DND-41 (cell line): Measurements from ENCODE around the gene CHMP1A.
A peak's percentile ranks its signal among the peaks of the same experiment; 100 is the strongest.
"Not testable (repeated sequence)": the region's sequence is repeated elsewhere in the genome, so short reads cannot be mapped to it uniquely, and the experiment has no call there.

ENCODE experiments used
- ATAC-seq: fragments of 200-7000 bp; cut with Tn5 transposase; 3 replicates; pipeline ENCODE4 v1.9.1; 2021; ENCODE audit warnings: low read depth; ENCODE audit not compliant: insufficient read depth
- DNase-seq: peaks from one replicate; pipeline ENCODE4 v3.0.0-alpha.2; 2020
- H2AFZ ChIP-seq: 2 replicates; pipeline ENCODE4 v1.6.0; 2012; ENCODE audit warnings: low read depth, low read length
- H3K27ac ChIP-seq: 2 replicates; pipeline ENCODE4 v1.5.1; 2012; ENCODE audit warnings: low read length, inconsistent platforms
- H3K27me3 ChIP-seq: fragments of 200-600 bp; sonication (generic); 2 replicates; pipeline ENCODE4 v1.6.0; 2012; ENCODE audit warnings: low read length, mild to moderate bottlenecking, inconsistent platforms; ENCODE audit not compliant: insufficient read depth, poor library complexity
- H3K36me3 ChIP-seq: 2 replicates; pipeline ENCODE4 v1.5.1; 2012; ENCODE audit warnings: low read length, inconsistent platforms; ENCODE audit not compliant: insufficient read depth
- H3K4me1 ChIP-seq: 2 replicates; pipeline ENCODE4 v1.5.1; 2012; ENCODE audit warnings: mild to moderate bottlenecking, low read length; ENCODE audit not compliant: insufficient read depth
- H3K4me2 ChIP-seq: 2 replicates; pipeline ENCODE4 v1.6.0; 2012; ENCODE audit warnings: mild to moderate bottlenecking, moderate library complexity, low read length, inconsistent platforms; ENCODE audit not compliant: insufficient read depth
- H3K4me3 ChIP-seq, 2 experiments: fragments of 200-600 bp in 1 of 2; shearing (Covaris generic) in 1 of 2; 2 replicates each; pipeline ENCODE4 v1.5.1; 2012 to 2016; ENCODE audit warnings: inconsistent platforms in 2 of 2, low read length in 2 of 2, mild to moderate bottlenecking in 2 of 2, low read depth in 1 of 2, moderate library complexity in 1 of 2
- H3K79me2 ChIP-seq: 2 replicates; pipeline ENCODE4 v1.6.0; 2012; ENCODE audit warnings: low read length, inconsistent platforms; ENCODE audit not compliant: insufficient read depth
- H3K9ac ChIP-seq: 2 replicates; pipeline ENCODE4 v1.6.0; 2012; ENCODE audit warnings: low read depth, mild to moderate bottlenecking, inconsistent platforms, low read length, moderate library complexity
- H3K9me3 ChIP-seq: 2 replicates; pipeline ENCODE4 v1.5.1; 2012; ENCODE audit warnings: low read length, moderate library complexity, mild to moderate bottlenecking, inconsistent platforms; ENCODE audit not compliant: insufficient read depth, severe bottlenecking
- H4K20me1 ChIP-seq: 2 replicates; pipeline ENCODE4 v1.6.0; 2012; ENCODE audit warnings: low read length; ENCODE audit not compliant: insufficient read depth
- CTCF ChIP-seq: IDR thresholded peaks from 2 replicates; pipeline ENCODE4 v1.5.1; 2012; ENCODE audit warnings: borderline replicate concordance, low read length, moderate library complexity, mild to moderate bottlenecking; ENCODE audit not compliant: poor library complexity, severe bottlenecking; ENCODE audit errors: extremely low read depth
- EZH2 ChIP-seq: IDR thresholded peaks from 3 replicates; pipeline ENCODE4 v1.6.1; 2012; ENCODE audit warnings: borderline replicate concordance, low read depth, mild to moderate bottlenecking, moderate library complexity, low read length, inconsistent platforms; ENCODE audit not compliant: severe bottlenecking

Gene CHMP1A

GRCh38 chr16:89701425-89702406 is 44.2 kb upstream of the CHMP1A start, which contains the start of gene SPATA2L:
TSS of gene SPATA2L (minus strand) at chr16:89701705. CDS start at chr16:89701232, 473 bp downstream.
- peak within 1 kb of the TSS; percentile 33 to 77 for H3K4me3 ChIP-seq
- ATAC-seq (peak; percentile 72), DNase-seq (peak; percentile 92)
- H3K27ac ChIP-seq: peak within 1 kb of the TSS; percentile 63
- H3K9me3 ChIP-seq: no peaks in the 10 kb centered on the region
- no peaks in the 10 kb centered on the region for H3K27me3 ChIP-seq
- H4K20me1 ChIP-seq: peaks cover 19% of the 10 kb centered on the region
- H3K4me2 ChIP-seq: peak within 1 kb of the TSS; percentile 98
- peak within 1 kb of the TSS; percentile 91 for H2AFZ ChIP-seq
- H3K79me2 ChIP-seq: peaks cover 8% of the 10 kb centered on the region
- H3K4me1 ChIP-seq: peaks cover 34% of the 10 kb centered on the region
- peak within 1 kb of the TSS; percentile 66 for H3K9ac ChIP-seq
- TF ChIP-seq EZH2 (no peak), CTCF (peak; percentile 52)
- peaks cover 8% of the 10 kb centered on the region for H3K36me3 ChIP-seq

GRCh38 chr16:89700649-89701424 is 43.3 kb upstream of the CHMP1A start:
- H3K4me3 ChIP-seq: peak overlapping the region; percentile 33 to 77; a peak in 3 of 4 replicates
- TF ChIP-seq EZH2: no peak
- TF ChIP-seq CTCF: no peak
- H2AFZ ChIP-seq: peak overlapping the region; percentile 91
- H3K9ac ChIP-seq: peak overlapping the region; percentile 66
- H3K4me2 ChIP-seq: peak overlapping the region; percentile 98
- no peaks in the 10 kb centered on the region for H3K9me3 ChIP-seq
- H4K20me1 ChIP-seq: peaks cover 23% of the 10 kb centered on the region
- ATAC-seq (no peak), DNase-seq (no peak)
- peak overlapping the region; percentile 63 for H3K27ac ChIP-seq
- peaks cover 27% of the 10 kb centered on the region for H3K4me1 ChIP-seq
- no peaks in the 10 kb centered on the region for H3K27me3 ChIP-seq
- H3K79me2 ChIP-seq: peaks cover 8% of the 10 kb centered on the region
- peaks cover 11% of the 10 kb centered on the region for H3K36me3 ChIP-seq

GRCh38 chr16:89700100-89700648 is 42.7 kb upstream of the CHMP1A start:
- no peaks in the 10 kb centered on the region for H3K27me3 ChIP-seq
- peaks cover 18% of the 10 kb centered on the region for H3K36me3 ChIP-seq
- ATAC-seq (peak; percentile 18; the same call in 2 of the 3 replicates), DNase-seq (peak; percentile 87)
- TF ChIP-seq EZH2 (no peak), CTCF (peak; percentile 58)
- H3K9ac ChIP-seq: peak overlapping the region; percentile 66
- H3K9me3 ChIP-seq: no peaks in the 10 kb centered on the region
- peaks cover 8% of the 10 kb centered on the region for H3K79me2 ChIP-seq
- H3K4me3 ChIP-seq: peak overlapping the region in 1 of 2 experiments; percentile 77; a peak in 2 of 4 replicates
- no peak overlapping the region for H3K27ac ChIP-seq
- peak overlapping the region; percentile 98 for H3K4me2 ChIP-seq
- H4K20me1 ChIP-seq: peaks cover 23% of the 10 kb centered on the region
- H3K4me1 ChIP-seq: peaks cover 22% of the 10 kb centered on the region
- H2AFZ ChIP-seq: no peak overlapping the region

- Histone ChIP-seq H3K36me3 (peaks cover 21% of the 10 kb centered on the region), H3K4me2 (peak overlapping the region; percentile 98), H4K20me1 (peaks cover 23% of the 10 kb centered on the region), H3K4me1 (peaks cover 22% of the 10 kb centered on the region)
- H3K79me2 ChIP-seq, DNase-seq, H2AFZ ChIP-seq, H3K27ac ChIP-seq, H3K4me3 ChIP-seq, H3K27me3 ChIP-seq, H3K9ac ChIP-seq, H3K9me3 ChIP-seq, ATAC-seq: not testable (repeated sequence)
Measured at GRCh38 chr16:89699629-89700099, 42.2 kb upstream of the CHMP1A start.

GRCh38 chr16:89698717-89699116 is 41.2 kb upstream of the CHMP1A start:
- peaks cover 23% of the 10 kb centered on the region for H4K20me1 ChIP-seq
- H3K27ac ChIP-seq: not testable (repeated sequence)

More at GRCh38 chr16:89698717-89699116, 41.2 kb upstream of the CHMP1A start:
- H3K4me3 ChIP-seq, H3K79me2 ChIP-seq, H3K9ac ChIP-seq, ATAC-seq, DNase-seq, H3K4me2 ChIP-seq, H3K27me3 ChIP-seq, H3K9me3 ChIP-seq, H2AFZ ChIP-seq: not testable (repeated sequence)
- peaks cover 22% of the 10 kb centered on the region for H3K4me1 ChIP-seq
- H3K36me3 ChIP-seq: peaks cover 30% of the 10 kb centered on the region
